Raji (cell line): ENCODE results near the gene TGFBR3.

ENCODE experiments used
- POLR2A ChIP-seq: IDR thresholded peaks from 2 replicates; pipeline ENCODE4 v1.6.1; 2011; ENCODE audit warnings: low read depth, low read length, control low read depth; ENCODE audit not compliant: insufficient read depth

TGFBR3 gene

GRCh38 chr1:91894036-91894761 is 8.2 kb upstream of the TGFBR3 start:
- TF ChIP-seq POLR2A: no peak

GRCh38 chr1:91891969-91892368 is 6.0 kb upstream of the TGFBR3 start:
- TF ChIP-seq POLR2A: no peak

- TF ChIP-seq POLR2A: no peak
These were observed 5.5 kb upstream of the TGFBR3 start for GRCh38 chr1:91891454-91891853.

GRCh38 chr1:91889717-91890459 is 3.9 kb upstream of the TGFBR3 start:
- no peak for TF ChIP-seq POLR2A

GRCh38 chr1:91885213-91885715 is 687 bp downstream of the TGFBR3 start:
- TF ChIP-seq POLR2A: no peak

GRCh38 chr1:91884459-91885212 is 1.3 kb downstream of the TGFBR3 start:
- TF ChIP-seq POLR2A: no peak

GRCh38 chr1:91883470-91883869 is 2.5 kb downstream of the TGFBR3 start:
- no peak for TF ChIP-seq POLR2A

- no peak for TF ChIP-seq POLR2A
These were observed 4.7 kb downstream of the TGFBR3 start for GRCh38 chr1:91881280-91881679.

- no peak for TF ChIP-seq POLR2A
These were observed 6.2 kb downstream of the TGFBR3 start for GRCh38 chr1:91879733-91880132.

- no peak for TF ChIP-seq POLR2A
These were observed 8.3 kb downstream of the TGFBR3 start for GRCh38 chr1:91877574-91878208.

- TF ChIP-seq POLR2A: no peak
These were observed 9.0 kb downstream of the TGFBR3 start for GRCh38 chr1:91876781-91877573.

- no peak for TF ChIP-seq POLR2A
These were observed 9.9 kb downstream of the TGFBR3 start for GRCh38 chr1:91876040-91876470.

- no peak for TF ChIP-seq POLR2A
These were observed 11.8 kb downstream of the TGFBR3 start for GRCh38 chr1:91874167-91874566.

GRCh38 chr1:91872559-91873081 is 13.3 kb downstream of the TGFBR3 start:
- TF ChIP-seq POLR2A: no peak
